DMS53 treated with DMSO at 0.1 percent for 48 hours (cell line): ENCODE results near the gene RIN3.
A peak's percentile ranks its signal among the peaks of the same experiment; 100 is the strongest.
"Not testable (repeated sequence)": the region's sequence is repeated elsewhere in the genome, so short reads cannot be mapped to it uniquely, and the experiment has no call there.

Source experiments
- DNase-seq: peaks from one replicate; lab custom pipeline; 2025; ENCODE audit not compliant: unreplicated experiment; lab: John Stamatoyannopoulos, UW

RIN3 gene

GRCh38 chr14:92528486-92529100 lies 15.0 kb downstream of the RIN3 start:
- no peak for DNase-seq

DNA sequence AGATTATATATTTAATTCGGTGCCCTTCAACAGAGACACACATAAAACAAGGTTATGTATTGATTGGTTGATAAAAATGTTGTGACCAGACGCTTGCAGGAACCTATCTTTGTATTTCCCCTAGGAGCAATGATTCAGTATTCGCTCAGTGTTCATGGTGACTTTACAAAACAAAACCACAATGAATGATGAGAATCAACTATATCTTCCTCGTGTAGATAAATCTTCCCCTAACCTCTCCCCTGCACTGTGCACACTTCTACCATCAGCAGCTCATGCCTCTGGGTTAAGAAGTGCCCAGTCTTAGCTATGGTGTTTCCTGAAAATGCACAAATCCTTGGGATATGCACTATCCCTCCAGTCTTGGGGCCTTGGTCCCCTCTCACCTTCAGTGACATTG lies 16.3 kb downstream of the RIN3 start:
- DNase-seq, result no peak

GRCh38 chr14:92531106-92531873 lies 17.7 kb downstream of the RIN3 start:
- DNase-seq, result no peak

DNA sequence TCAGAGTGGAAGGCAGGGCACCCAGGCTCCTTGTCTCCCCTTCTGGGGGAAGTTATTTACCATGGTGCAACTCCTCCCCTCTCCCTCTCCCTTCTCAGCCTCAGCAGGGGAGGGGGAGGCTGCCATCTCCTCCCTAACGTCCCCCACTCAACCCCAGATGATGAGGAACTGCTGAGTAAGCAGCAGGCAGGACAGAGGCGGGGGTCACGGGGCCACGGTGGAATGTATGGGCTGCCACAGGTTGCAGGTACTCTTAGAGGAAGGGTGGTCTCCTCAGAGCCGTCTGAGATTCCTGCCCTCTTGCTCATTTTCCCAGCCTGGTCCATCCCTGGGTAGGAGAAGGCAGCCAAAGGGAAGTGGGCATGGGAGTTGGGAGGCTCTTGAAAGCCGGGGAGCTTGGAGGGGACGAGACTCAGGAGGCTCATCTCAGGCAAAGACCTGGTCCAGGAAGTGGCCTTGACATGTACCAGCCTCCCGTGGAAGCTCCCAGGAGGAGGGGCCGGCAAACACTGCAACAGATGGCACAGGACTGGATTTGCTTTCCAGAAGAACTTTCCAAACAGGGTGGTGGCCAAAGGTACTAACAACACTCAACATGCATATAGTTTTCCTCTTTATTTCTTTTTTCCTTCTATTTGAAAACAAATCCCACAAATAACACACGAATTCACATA lies 19.0 kb downstream of the RIN3 start:
- DNase-seq, result peak; percentile 25

DNA sequence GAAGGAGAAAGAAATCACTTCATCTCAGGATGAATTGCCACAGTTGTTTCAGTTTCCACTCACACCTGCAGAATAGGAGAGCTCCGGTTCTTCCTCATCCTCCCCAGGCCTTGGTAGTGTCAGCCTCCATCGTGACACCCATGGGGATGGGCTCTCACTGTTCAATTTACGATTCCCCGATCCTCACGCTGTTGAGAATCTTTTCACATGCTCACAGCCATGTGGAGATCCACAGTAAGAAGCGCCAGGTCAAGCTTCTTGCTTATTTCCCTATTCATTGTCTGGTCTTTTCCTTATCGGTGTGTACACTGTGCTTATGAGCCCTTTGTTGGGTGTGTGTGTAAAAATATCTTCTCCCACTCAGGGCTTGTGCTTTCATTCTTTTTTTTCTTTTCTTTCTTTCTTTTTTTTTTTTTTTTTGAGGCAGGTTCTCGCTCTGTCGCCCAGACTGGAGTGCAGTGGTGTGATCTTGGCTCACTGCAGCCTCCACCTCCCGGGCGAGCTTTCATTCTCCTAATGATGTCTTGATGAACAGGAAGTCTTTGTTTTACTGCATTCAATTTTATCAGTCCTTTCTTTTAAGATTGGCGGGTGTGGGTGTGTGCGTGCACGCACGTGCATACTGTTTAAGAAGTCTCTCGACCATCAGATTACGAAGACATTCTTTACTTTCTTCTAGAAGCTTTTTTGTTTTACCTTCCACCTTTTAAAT lies 21.5 kb downstream of the RIN3 start:
- no peak for DNase-seq

DNA sequence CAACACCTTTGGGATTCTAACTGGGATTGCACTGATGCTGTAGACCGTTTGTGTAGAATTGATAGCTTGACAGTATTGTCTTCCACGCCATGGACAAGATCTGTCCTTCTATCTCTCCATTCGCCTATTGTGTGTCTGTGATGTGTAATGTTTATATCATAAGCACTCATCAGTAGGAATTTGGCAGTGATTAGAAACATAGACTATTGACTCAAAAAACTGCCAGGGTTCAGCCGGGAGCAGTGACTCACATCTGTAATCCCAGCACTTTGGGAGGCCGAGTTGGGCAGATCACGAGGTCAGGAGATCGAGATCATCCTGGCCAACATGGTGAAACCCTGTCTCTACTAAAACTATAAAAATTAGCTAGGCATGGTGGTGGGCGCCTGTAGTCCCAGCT lies 22.6 kb downstream of the RIN3 start:
- DNase-seq, result not testable (repeated sequence)

- no peak for DNase-seq
These were observed 24.9 kb downstream of the RIN3 start for GRCh38 chr14:92538412-92538985.

DNA sequence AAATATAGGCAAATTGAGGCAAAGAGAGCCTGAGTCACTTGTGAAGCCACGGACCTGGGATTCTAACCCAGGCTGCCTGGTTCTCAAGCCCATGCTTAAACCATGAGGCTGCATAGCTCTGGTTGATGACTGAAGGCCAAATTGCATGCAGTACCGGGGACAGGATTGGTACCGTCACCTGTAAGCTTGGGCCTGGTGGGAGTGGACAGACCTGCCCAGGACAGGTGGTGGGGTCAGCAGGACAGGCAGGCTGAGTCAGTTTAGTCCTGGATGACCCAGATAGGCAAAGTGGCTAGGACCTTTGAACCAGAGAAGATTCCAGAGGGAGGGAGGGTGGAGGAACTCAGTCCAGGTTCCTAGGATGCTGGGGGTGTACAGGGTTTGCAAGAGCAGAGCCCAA lies 25.8 kb downstream of the RIN3 start:
- no peak for DNase-seq

- DNase-seq, result no peak
These were observed 26.3 kb downstream of the RIN3 start for GRCh38 chr14:92539875-92540274.

GRCh38 chr14:92540472-92541048 lies 27.0 kb downstream of the RIN3 start:
- peak; percentile 10 for DNase-seq

DNA sequence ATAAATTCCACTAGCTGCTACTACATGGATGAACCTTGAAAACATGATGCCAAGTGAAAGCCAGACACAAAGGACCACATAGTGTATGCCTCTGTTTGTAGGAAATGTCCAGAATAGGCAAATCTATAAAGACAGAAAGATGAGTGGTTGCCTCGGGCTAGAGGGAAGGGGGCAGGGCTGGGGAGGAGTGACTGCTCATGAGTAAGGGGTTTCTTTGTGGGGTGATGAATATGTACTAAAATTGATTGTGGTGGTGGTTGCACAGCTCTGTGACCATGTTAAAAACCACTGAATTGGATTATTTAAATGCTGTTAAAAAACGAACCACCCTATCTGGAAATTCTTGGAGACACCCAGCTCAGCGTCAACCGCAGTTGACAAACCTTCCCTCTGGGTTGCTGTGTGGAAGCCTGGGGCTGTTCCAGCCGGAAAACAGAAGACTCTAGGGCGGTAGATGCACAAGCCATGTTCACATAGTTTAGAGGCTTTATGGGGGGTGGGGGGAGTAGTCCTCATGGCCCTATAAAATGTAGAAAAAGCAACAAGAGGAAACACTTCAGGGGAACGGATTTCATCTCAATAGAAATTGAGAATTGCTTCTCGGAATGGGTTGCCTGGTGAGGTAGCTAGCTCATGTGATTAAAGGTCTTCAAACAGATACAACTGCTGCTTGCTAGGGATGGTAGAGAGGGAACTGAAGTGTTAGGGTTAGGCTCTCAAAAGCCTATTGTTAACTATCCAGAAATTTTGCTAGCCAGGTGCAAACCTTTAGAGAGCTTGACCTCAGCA lies 29.4 kb downstream of the RIN3 start:
- no peak for DNase-seq

GRCh38 chr14:92544051-92544720 lies 30.6 kb downstream of the RIN3 start:
- DNase-seq, result no peak

DNA sequence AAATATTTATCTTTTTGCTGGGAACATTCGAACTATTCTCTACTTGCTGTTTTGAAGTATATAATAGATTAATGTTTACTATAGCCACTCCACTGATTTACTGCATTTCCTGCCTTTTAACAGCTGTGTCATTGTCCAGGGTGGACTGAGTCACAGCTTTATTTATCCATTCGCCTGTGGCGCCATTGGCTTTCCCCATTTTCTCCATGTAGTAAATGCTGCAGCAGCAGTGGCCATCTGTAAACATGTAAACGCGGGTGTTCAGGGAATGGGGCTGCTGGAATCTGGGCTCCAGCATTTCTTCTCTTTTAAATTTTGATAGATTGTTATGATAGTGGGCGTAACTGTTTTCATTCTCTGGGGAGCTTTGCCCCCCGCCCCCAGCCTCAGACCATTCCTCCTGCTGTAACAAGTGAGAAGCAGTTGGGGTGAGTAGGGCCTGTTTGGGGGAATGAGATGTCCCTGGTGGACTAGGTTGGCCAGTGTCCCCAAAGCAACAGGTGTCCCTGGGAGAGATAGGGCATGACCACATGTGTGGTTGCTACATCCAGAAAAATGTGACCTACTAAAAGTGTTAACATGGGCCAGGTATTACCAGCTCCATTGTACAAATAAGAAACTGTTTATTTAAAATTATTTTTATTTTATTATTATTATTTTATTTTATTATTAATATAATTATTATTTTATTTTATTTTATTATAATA lies 32.9 kb downstream of the RIN3 start:
- peak; percentile 65 for DNase-seq

- DNase-seq, result no peak
These were observed 35.7 kb downstream of the RIN3 start for GRCh38 chr14:92549105-92549858.

DNA sequence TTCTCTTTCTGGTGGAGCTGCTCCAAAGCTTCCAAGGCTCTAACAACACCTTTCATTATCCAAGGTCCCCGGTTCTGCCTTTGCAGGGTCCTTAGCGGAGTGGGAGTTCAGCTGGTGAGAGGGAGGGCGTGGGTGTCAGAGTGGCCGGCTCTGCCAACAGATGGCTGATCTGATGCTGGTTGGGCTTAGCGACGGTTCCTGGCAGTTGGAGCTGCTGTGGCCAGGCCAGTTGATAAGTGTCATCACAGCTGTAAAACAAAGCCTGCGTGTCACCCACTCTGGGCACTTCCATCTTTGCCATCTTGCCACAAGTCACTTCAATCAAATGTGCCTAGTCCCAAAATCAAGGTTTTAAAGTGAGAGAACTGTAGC lies 36.3 kb downstream of the RIN3 start:
- no peak for DNase-seq

DNA sequence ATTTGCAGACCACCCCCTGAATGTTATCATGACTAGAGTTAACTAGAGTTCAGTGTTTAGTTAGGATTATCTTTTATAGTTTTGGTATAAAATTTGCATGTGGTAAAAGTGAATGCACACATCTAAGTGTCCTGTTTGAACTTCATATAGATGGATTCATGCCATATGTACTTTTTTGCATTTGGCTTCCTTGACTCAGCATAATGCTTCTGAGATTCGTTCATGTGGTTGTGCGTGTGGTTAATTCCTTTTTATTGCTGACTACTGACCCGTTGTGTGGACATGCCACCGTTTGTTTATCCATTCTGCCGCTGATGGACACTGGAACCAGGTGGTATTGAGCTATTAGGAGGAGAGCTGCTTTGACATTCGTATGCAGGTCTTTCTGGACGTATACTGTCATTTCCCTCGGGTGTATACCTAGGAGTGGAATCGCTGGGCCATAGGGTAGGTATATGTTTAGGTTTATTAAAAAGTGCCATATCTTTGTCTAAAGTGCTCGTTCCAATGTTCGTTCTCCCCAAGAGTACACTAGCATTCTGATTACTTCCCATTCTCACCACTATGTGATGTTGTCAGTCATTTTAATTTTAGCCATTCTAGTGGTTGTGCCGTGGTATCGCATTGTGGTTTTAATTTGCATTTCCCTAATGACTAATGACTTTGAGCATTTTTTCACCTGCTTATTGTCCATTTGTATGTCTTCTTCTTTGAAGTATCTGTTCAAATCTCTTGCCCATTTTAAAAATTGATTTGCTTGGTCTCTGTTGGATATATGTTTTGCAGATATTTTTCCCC lies 37.7 kb downstream of the RIN3 start:
- no peak for DNase-seq

DNA sequence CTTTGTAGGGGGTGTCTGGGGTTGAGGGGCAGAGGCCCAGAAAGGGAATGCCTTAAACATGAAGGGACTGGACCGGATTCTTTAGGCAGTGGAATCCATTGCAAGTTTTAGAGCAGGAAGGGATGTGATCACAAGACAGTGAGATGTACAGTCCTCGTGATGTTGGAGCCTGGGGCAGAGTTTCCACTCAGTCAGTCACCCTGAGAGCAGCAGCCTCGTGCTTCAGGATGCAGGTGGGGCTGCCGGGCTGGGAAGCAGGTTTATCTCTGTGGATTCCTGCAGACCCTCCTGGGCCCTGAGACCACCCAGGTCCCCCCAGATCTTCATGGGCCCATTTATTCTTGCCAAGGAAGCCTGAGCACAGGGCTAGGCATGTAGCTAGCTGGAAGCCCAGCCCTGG lies 38.5 kb downstream of the RIN3 start:
- DNase-seq, result no peak

GRCh38 chr14:92553438-92553837 lies 39.9 kb downstream of the RIN3 start:
- no peak for DNase-seq
